ENCODE measurements around the gene HK3.
"Not testable (repeated sequence)": the region's sequence is repeated elsewhere in the genome, so short reads cannot be mapped to it uniquely, and the experiment has no call there.

HK3 gene

DNA sequence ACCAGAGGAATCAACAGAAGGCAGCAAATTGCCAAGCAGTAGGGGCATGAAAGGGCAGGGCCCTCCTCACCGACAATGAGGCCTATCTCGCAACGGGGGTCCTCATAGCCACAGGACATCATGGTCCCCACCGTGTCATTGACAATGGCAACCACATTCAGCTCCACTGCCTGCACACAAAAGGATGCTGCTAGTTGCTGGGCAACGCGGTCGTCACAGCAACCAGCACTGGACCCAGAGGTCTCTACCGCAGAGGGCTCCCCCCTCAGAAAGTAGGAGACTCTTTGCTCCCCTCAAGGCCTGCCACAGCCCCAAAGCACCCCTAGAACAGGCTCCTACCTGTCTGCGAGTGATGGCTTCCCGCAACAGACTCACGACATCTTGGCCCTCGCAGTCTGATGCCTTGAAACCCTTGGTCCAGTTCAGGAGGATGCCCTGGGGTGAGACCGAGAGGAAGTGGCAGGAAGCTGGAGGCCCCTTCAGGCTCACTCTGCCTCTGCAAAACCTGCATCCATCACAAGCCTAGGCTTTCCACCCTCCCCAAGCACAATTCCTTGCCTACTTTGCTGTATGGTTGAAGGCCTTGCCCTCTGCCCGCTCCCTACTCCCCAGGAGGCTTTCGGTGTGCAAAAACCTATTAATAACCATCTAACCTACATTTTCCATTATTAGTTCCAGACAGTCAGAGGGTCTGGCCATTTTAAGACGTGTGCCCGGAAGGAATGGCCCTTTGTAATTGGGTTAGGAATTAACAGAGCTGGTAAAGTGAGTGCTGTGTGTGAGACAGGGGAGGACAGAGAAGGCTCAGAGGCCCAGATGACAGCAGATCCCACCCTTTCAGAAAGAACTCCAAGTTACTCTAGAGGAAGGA is 15.2 kb downstream of the HK3 start:
- no peak for DNase-seq

DNA sequence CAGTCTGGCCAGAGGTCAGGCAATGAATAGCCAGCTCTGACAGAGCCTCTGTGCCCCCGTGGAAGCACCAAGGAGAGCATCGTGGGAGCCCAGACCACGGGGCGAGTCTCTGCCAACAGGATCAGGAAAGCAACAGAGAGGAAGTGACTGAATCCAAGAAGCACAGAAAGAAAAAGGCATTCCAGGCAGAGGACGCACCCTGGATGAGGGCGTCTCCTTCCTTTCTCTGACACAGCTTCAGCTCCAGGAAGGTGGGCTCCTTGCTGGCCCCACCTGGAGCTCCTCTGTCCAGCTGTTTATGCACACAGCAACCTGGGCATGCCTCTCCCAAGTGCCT is 16.6 kb downstream of the HK3 start:
- DNase-seq: no peak

DNA sequence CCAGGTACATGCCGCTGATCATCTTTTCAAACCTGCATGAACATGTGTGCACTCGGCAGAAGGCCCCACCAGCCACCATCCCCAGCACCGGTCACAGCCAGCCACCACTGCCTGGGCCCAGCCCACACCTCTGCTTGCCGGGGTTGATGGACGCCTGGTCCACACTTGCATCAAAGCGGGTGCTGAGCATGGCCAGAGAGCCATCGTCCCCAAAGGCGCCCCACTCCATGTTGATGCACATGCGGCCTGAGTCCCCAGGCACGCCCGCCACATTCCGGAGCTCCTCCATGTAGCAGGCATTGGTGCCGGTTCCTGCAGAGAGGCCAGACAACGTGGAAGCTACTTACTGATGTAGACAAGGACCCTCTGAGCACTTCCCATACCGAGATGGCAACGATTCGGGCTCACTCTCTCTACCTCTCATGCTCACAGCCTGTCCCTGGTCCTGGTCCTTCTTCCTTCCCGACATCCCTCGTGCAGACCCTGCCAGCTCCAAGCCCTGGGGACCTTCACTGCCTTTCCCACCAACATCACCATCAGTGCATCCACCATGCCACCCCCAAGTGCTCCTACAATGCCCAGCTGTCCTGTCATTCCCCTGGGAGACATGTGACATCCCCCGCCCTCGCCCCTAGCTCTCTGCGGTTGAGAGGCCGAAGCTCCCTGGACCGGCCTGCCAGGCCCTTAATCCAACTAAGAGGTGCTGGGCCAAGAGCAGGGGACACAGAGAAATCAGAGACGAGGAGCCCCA is 17.2 kb downstream of the HK3 start:
- no peak for DNase-seq

DNA sequence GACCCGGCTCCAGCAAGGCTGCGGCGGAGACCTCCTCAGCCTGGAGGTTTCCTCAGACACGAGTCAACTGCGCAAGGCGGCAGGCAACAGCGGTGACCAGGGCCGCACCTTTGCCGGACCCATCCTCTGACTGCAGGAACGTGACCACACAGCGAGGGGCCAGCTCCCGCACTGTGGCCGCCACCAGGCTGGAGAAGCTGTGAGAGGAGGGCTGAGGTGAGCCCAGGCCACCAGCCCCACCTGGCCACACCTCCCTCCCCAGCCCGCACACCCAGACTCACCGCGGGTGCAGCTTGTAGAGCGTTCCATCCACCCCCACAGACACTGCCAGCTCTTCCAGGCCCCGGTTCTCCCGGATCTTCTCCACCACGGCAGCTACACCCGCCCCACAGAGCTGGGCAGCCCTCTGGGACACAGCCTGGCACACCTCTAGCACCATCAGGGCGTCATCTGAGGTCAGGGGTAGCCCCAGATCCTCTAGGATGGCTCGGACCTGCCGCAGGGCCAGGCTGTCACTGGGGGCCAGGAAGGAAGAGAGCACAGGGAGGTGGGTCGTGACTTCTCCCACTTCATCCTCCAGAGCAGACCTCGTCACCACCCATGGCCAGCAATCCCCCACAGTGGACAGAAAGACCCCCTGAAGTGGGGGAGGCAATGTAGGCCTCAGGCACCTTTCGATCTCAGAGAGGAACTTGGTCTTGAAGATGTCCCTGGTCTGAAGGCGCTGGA is 18.0 kb downstream of the HK3 start:
- no peak for DNase-seq

DNA sequence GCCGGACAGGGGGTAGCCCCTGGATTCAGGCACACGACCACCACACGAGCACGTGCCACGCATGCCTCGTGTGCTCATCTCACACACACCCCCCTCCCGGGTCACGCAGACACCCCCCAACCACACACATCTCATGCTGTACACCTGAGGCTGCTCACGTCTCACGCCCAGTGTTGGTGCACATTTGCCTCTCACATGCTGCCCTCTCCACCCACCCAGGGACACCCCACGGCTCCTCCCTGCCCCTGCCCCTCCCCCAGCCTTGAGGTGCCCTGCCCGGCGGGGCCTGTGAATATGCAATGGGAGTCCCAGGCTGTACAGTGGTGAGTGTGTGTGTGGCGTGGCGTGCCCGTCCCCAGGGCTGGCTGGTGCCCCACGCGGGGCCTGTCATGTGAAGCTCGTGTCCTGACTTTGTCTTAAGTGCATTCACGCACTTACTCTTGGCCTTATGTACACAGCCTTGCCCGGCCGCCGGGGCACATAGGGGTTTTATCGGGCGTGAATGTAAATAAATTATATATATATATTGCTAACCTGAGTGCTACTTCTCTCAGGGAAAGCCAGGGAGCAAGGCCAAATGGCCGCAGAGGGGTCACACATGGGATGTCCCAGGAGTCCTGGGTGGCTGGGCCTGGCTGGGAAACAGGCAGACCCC is 18.7 kb downstream of the HK3 start:
- DNase-seq: no peak

DNA sequence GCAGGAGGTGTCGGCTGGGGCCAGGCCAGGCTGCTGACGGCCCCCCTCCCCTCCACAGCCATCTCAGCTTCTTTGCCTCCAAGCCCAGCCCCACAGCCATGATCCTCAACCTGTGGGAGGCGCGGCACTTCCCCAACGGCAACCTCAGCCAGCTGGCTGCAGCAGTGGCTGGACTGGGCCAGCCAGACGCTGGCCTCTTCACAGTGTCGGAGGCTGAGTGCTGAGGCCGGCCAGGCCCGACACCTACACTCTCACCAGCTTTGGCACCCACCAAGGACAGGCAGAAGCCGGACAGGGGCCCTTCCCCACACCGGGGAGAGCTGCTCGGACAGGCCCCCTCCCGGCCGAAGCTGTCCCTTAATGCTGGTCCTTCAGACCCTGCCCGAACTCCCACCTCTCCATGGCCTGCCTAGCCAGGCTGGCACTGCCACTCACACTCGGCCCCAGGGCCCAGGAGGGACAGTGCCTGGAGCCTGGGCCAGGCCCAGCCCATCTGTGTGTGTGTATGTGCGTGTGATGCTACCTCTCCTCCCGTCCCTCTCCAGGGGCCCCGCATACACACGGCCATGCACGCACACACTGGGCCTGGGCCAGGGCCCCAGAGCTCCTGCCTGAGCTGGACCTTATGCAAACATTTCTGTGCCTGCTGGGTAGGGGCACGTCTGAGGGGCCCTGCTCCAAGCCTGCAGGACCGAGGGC is 19.3 kb downstream of the HK3 start:
- DNase-seq: no peak

DNA sequence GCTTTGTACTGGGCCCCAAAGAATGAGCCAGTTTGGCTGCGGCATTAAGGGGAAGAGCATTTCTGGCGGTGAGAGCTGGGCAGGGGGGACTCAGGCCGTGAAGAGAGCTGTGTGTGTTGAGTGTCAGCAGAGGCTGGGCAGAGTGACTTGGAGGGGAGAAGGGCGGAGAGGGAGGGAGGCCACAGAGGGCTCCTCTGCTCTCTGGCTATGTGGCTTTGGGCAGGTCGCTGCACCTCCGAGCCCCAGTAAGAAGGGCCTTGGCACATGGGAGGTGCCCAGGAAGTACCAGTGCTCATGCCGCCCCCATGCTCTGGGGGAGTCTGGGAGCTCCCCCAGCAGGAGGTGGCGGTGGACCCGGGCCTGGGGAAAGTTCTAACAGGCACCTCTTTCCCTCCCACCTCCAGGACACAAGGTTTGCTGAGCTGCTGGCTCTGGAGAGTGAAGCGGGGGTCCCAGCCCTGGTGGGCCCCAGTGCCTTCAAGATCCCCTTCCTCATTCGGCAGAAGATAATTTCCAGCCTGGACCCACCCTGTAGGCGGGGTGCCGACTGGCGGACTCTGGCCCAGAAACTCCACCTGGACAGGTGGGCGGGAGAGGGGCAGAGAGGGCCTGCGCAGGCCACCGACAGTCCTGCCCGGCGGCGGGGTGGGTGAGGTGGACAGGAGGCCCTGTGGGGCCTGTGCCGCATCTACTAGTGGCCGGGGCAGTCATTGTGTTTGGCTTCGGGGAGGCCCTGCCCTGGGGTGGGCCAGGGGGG is 20.1 kb downstream of the HK3 start:
- no peak for DNase-seq

DNA sequence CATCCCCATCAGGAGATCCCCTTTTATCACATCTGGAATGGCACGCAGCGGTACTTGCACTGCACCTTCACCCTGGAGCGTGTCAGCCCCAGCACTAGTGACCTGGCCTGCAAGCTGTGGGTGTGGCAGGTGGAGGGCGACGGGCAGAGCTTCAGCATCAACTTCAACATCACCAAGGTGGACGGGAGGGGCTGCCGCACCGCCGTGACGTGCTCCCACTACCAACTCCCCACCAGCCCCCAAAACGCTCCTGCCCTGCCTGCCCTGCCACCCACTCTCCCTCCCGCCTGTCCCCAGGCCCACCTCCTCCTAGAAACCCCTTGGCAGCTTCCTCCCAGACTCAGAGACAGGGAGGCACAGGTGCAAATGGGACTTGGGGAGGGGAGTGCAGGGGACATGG is 20.7 kb downstream of the HK3 start:
- DNase-seq: no peak

DNA sequence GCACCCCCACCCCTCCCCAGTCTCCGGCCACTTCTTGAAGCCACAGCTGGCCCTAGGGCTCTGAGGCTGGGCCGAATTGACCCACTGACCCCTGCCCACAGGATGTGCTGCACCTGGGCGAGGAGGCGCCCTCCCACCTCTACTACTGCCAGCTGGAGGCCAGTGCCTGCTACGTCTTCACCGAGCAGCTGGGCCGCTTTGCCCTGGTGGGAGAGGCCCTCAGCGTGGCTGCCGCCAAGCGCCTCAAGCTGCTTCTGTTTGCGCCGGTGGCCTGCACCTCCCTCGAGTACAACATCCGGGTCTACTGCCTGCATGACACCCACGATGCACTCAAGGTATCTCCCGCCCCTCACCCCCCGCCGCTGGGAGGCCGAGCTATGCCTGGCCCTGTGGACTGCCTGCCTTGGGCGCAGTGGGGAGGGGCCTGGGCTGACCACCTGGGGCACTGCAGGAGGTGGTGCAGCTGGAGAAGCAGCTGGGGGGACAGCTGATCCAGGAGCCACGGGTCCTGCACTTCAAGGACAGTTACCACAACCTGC is 21.3 kb downstream of the HK3 start:
- no peak for DNase-seq

DNA sequence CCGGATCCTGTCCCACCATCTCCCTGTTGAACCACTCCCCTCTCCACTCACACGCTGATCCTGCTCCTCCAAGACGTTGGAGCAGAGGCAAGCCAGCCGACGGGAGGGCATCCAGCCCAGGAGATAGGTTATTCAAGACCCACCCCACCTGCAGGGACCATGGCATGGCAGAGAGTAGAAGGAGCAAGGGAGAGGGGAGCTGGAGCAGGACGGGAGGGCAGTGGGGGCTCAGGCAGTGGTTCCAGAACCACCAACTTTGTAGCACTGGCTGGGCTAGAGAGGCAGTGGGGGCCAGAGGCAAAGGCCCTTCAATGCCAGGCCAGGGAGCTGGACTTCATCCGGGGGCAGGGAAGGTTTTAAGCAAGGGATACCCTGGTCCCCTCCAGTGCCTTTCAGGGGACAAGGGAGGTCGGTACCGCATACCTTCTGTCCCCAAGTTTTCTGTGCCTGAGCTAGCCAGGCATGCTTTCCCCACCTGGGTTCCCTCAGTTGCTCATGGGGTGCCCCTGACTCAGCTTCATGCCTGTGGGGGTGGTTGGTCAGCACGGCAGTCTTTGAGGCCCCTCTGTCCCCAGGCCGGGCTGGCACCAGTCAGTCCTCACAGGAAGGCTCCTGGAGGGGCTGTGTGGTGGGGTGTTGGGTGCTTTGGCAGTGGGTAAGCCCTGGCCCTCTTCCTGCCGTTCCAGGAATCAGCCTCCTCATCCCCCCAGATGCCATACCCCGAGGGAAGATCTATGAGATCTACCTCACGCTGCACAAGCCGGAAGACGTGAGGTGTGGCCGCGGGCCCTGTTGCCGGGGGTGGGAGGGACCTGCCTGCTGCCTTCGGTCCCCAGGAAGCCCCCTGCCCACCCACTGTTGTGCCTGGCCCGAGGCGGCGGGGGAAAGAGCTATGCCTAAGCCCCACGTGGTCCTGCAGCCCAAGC is 22.4 kb downstream of the HK3 start:
- no peak for DNase-seq

DNA sequence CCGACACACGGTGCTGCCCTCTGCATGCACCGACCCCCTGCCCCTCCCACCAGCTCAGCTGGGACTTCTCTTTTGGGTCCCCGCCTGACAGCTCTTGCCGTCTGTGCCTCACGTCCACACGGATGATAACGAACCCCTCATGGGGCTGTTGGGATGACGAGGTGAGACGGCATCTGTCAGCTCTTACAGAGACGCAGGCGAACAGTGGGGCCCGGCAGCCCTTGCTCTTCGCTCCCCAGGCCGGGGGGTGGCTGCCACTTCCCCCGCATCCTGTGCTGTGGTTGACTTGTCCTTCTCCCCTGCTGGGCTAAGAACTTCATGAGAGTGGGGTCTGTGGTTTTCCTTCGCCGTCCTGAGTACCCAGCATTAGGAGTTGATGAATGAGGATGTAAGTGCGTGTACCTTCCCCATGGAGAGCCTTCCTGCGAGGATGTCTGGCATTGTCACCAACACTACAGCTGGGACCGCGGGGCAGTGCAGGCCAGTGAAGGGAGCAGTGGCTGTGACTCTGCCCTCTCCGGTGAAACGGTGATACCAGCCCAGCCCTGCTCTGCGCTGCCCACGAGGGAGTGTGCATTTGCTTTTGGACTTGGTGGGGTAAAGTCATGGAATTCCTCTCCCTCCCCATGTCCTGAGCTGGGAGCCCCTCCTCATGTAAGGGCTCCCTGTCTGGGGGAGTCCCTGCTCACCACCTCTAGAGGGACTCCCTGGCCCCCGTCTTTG is 23.2 kb downstream of the HK3 start:
- DNase-seq: no peak

DNA sequence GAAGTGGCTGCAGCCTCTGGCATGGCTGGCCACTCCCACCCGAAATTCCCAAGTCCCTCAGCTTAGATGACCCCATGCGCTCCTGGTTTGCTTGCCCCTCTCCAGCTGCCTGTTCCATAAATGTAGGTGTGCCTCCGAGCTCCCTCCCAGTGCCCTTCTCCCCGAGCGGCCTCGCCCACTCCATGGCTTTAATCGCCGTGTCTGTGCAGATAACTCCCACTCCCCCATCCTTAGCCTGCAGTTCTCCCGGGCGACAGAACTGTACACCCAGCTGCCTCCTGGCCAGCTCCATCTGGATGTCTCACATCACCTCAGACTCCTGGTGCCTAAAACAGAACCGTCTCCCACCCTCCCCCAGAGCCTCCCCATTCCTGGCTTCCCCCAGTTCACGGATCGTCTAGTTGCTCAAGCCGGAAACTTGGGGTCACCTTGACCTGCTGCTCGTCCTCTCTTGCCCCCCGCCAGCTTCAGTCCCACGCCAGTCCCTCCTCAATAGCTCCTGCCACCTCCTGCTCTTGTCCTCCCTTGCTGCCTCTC is 24.1 kb downstream of the HK3 start:
- DNase-seq: no peak

DNA sequence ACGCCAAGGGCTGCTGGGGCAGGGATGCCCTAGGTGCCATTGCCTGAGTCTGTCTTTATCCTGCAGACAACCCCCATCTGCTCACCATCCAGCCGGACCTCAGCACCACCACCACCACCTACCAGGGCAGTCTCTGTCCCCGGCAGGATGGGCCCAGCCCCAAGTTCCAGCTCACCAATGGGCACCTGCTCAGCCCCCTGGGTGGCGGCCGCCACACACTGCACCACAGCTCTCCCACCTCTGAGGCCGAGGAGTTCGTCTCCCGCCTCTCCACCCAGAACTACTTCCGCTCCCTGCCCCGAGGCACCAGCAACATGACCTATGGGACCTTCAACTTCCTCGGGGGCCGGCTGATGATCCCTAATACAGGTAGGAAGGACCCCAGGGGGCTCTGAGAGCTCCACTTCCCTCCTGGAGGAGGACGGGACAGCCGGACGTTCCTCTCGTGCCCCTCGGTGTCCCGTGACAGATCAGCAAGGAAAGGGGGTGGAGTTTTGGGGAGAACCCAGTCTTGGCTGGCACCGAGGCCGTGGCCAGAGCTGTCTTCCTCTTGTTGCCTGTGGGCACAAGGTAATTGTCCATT is 24.9 kb downstream of the HK3 start:
- no peak for DNase-seq

DNA sequence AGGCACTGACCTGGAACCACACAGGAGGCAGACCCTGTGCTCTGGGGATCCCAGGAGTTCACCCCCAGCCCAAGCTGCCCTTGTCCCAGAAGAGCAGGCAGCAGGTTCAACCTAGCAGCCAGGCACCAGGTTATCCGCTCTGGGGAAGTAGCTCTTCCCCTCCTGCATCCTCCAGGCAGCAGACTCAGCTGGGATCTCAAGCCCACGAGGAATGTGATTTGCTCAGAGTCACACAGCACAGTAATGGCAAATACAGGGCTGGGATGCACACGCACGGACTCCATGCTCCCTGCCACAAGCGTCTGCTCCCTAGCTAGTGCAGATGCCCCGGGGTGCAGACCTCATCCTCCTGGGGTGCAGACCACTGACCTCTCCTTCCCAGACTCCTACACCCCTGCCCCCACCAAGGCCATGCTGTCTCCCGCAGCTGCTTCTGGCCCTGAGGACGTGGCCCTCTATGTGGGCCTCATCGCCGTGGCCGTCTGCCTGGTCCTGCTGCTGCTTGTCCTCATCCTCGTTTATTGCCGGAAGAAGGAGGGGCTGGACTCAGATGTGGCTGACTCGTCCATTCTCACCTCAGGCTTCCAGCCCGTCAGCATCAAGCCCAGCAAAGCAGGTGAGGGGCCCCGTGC is 25.5 kb downstream of the HK3 start:
- no peak for DNase-seq

DNA sequence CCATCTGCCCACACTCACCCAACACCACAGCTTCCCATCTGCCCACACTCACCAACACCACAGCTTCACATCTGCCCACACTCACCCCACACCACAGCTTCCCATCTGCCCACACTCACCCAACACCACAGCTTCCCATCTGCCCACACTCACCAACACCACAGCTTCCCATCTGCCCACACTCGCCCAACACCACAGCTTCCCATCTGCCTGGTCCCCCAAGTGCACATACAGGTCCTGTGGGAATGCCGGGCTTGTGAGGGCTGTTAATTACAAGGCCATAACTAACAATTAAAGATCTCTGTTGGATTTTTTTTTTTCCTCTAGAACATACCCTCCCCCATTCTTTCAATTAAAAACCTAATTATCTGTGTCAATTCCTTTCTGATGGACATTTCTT is 26.1 kb downstream of the HK3 start:
- not testable (repeated sequence) for DNase-seq

DNA sequence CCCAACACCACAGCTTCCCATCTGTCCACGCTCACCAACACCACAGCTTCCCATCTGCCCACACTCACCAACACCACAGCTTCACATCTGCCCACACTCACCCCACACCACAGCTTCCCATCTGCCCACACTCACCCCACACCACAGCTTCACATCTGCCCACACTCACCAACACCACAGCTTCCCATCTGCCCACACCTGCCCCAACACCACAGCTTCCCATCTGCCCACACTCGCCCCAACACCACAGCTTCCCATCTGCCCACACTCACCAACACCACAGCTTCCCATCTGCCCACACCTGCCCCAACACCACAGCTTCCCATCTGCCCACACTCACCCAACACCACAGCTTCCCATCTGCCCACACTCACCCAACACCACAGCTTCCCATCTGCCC is 26.6 kb downstream of the HK3 start:
- not testable (repeated sequence) for DNase-seq

DNA sequence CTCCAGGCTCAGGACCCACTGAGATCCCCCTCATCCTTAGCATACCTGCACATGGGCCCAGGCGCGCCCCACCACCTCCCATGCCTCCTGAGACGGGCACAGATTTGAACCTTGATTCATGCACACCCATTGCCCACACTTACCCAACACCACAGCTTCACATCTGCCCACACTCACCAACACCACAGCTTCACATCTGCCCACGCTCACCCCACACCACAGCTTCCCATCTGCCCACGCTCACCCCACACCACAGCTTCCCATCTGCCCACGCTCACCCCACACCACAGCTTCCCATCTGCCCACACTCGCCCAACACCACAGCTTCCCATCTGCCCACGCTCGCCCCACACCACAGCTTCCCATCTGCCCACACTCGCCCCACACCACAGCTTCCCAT is 28.5 kb downstream of the HK3 start:
- not testable (repeated sequence) for DNase-seq

DNA sequence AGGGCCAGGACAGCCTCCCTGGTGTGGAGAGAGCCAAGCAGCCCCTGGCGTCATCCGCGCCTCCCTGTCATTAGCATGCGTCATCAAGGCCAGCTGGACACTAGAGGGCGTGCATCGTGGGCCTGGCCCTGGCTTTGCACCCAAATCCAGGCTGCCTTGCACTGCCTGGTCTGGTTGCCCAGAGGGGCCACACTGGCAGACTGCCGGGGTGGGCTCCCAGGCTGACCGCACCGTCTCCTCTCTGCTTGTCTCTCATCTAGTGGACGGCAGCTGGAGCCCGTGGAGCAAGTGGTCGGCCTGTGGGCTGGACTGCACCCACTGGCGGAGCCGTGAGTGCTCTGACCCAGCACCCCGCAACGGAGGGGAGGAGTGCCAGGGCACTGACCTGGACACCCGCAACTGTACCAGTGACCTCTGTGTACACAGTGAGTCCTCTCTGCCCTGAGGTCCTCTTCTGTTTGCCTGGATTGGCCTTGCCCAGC is 29.0 kb downstream of the HK3 start:
- peak; percentile 38 for DNase-seq

All from fibroblast of skin of scalp (primary cell).